CD8-positive, alpha-beta memory T cell (primary cell): ENCODE measurements around the gene CSNK1A1L. TPM values are rescaled to one million over a fixed set of nuclear protein-coding genes. Genes with fewer than 3 reads are reported as not detected.

Experiments used
- CTCF ChIA-PET: fragments of 350-600 bp; sonication (Branson Sonifier 250); formaldehyde crosslinking; loops from one replicate; lab custom pipeline; 2021; ENCODE audit warnings: antibody characterized with exemption; lab: Charles Lee
- POLR2A ChIA-PET: fragments of 350-600 bp; sonication (Branson Sonifier 250); formaldehyde crosslinking; loops from one replicate; lab custom pipeline; 2021; ENCODE audit warnings: antibody characterized with exemption; lab: Charles Lee
- DNase-seq, 5 donors: peaks; one replicate each; pipeline versions ENCODE4 v3.0.0 to v3.0.0-alpha.2; 2020 to 2022; ENCODE audit warnings: mixed read lengths in 1 of 5
- H3K27ac ChIP-seq: one replicate; pipeline ENCODE4 v1.7.0; 2013; ENCODE audit warnings: low read depth, mild to moderate bottlenecking, low read length, moderate library complexity
- H3K27me3 ChIP-seq: 2 replicates; pipeline ENCODE4 v1.7.0; 2013; ENCODE audit warnings: low read length, mild to moderate bottlenecking; ENCODE audit not compliant: insufficient read depth, poor library complexity, severe bottlenecking
- H3K36me3 ChIP-seq: 2 replicates; pipeline ENCODE4 v1.7.0; 2013; ENCODE audit warnings: mild to moderate bottlenecking, low read length, moderate library complexity; ENCODE audit not compliant: insufficient read depth
- H3K4me1 ChIP-seq: 2 replicates; pipeline ENCODE4 v1.7.0; 2013; ENCODE audit warnings: mild to moderate bottlenecking, low read length, moderate library complexity; ENCODE audit not compliant: insufficient read depth
- H3K4me3 ChIP-seq: 2 replicates; pipeline ENCODE4 v1.7.0; 2013; ENCODE audit warnings: mild to moderate bottlenecking, low read length
- H3K9me3 ChIP-seq: 2 replicates; pipeline ENCODE4 v1.7.0; 2013; ENCODE audit warnings: mild to moderate bottlenecking, low read length
- H3K27ac Mint-ChIP-seq, 8 donors: one replicate each; pipeline ENCODE4 v1.8.0; 2020 to 2021; ENCODE audit warnings: mixed read lengths in 8 of 8, mild to moderate bottlenecking in 6 of 8, inconsistent platforms in 3 of 8, moderate library complexity in 3 of 8
- H3K27me3 Mint-ChIP-seq, 2 donors: one replicate each; pipeline ENCODE4 v1.8.0; 2020 to 2021; ENCODE audit warnings: mixed read lengths in 2 of 2, mild to moderate bottlenecking in 1 of 2, moderate library complexity in 1 of 2
- H3K36me3 Mint-ChIP-seq, 3 donors: one replicate each; pipeline ENCODE4 v1.8.0; 2020 to 2021; ENCODE audit warnings: mixed read lengths in 3 of 3, inconsistent platforms in 1 of 3, mild to moderate bottlenecking in 1 of 3
- H3K4me1 Mint-ChIP-seq, 3 donors: one replicate each; pipeline ENCODE4 v1.8.0; 2020 to 2021; ENCODE audit warnings: mixed read lengths in 3 of 3, inconsistent platforms in 1 of 3, mild to moderate bottlenecking in 1 of 3
- H3K4me3 Mint-ChIP-seq, 7 donors: one replicate each; pipeline ENCODE4 v1.8.0; 2020 to 2021; ENCODE audit warnings: mixed read lengths in 7 of 7, mild to moderate bottlenecking in 6 of 7, moderate library complexity in 4 of 7, inconsistent platforms in 2 of 7
- H3K9me3 Mint-ChIP-seq, 5 donors: one replicate each; pipeline ENCODE4 v1.8.0; 2020 to 2022; ENCODE audit warnings: mixed read lengths in 5 of 5, mild to moderate bottlenecking in 3 of 5, moderate library complexity in 2 of 5, inconsistent platforms in 1 of 5
- polyA plus RNA-seq: library from polyadenylated mRNA; unstranded; fragments of 300-500 nt; fragmentation: Illumina TruSeq; gene quantifications from one replicate; pipeline ENCODE4 v1.2.3, GENCODE V29; 2021
- total RNA-seq, 2 experiments: library from RNA; stranded (reverse); gene quantifications; one replicate each; pipeline ENCODE4 v1.2.3, GENCODE V29; 2021

Gene CSNK1A1L
- total and polyA plus RNA-seq, 3 experiments from 2014 or later = not detected

DNA sequence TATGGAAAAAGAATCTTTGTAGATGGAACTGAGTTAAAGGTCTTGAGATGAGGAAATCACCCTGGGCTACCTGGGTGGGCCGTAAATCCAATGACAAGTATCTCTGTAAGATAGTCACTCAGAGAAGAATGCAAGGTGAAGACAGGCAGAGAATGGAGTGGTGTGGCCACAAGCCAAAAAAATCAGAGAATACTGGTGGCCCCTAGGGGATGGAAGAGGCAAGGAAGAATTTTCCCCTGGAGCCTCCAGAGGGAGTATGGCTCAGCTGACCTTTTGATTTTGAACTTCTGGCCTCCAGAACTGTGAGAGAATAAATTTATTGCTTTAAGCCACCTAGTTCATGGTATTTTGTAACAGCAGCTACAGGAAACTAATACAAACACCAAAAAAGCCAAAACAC, 32.7 kb upstream of the CSNK1A1L start:
- no peak for DNase-seq

DNA sequence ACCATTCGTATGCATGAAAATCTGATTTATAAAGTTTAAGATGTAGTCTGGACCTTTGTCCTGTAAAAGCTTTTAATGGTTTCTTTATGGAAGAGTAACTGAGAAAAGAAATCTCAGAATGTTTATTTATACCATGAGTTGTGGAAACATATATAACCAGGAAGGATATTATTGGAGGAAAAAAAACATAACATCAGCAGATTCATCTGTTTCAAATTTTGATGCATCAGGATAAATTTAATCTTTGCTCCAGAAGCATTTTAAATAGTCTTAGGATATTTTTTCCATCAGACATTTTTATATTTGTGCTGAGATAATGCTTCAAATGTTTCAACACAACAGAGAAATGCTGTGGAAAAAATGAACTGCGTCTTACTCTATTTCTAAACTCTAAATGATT, 31.2 kb upstream of the CSNK1A1L start:
- no peak overlapping the region for H3K4me3 Mint-ChIP-seq
- H3K36me3 ChIP-seq = no peaks in the 10 kb centered on the region
- H3K4me1 Mint-ChIP-seq = no peaks in the 10 kb centered on the region
- CTCF ChIA-PET = no interaction called here
- H3K27ac ChIP-seq = no peak overlapping the region
- H3K36me3 Mint-ChIP-seq = no peaks in the 10 kb centered on the region
- H3K27ac Mint-ChIP-seq = no peak overlapping the region
- no peaks in the 10 kb centered on the region for H3K4me1 ChIP-seq
- no peaks in the 10 kb centered on the region for H3K27me3 ChIP-seq
- POLR2A ChIA-PET = no interaction called here
- H3K9me3 ChIP-seq = no peaks in the 10 kb centered on the region
- no peak for DNase-seq
- peaks cover 0 to 5% (median 0%) of the 10 kb centered on the region in 5 donors for H3K9me3 Mint-ChIP-seq
- H3K27me3 Mint-ChIP-seq = no peaks in the 10 kb centered on the region
- H3K4me3 ChIP-seq = no peak overlapping the region

More for the DNA sequence above, 32.7 kb upstream of the CSNK1A1L start:
- no peaks in the 10 kb centered on the region for H3K4me1 Mint-ChIP-seq
- POLR2A ChIA-PET = no interaction called here
- Histone ChIP-seq H3K36me3 (no peaks in the 10 kb centered on the region), H3K27ac (no peak overlapping the region), H3K9me3 (no peaks in the 10 kb centered on the region), H3K27me3 (no peaks in the 10 kb centered on the region), H3K4me3 (no peak overlapping the region), H3K4me1 (no peaks in the 10 kb centered on the region)
- H3K36me3 Mint-ChIP-seq = no peaks in the 10 kb centered on the region
- no peaks in the 10 kb centered on the region for H3K27me3 Mint-ChIP-seq
- peaks cover 0 to 5% (median 0%) of the 10 kb centered on the region in 5 donors for H3K9me3 Mint-ChIP-seq
- no peak overlapping the region for H3K4me3 Mint-ChIP-seq
- CTCF ChIA-PET = no interaction called here
- H3K27ac Mint-ChIP-seq = no peak overlapping the region

DNA sequence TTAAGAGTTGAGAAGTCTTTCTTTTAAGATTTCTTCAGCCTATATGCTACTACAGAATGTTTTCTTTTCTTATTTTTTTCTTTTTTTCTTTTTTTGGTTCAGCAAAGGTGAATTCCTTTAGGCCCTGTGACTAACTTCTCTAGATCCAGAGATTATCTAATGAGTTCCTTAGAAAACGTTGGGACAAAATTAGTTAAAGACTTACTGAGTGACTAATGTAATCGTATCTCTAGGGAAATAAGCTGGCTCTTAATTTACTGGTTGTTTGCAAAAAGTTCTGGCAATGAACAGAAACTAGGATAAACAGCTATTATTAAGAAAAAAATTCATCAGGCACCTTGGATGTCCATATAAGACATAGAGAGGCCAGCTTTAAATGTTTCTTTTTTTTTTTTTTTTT, 30.7 kb upstream of the CSNK1A1L start:
- Histone ChIP-seq H3K4me3 (no peak overlapping the region), H3K9me3 (no peaks in the 10 kb centered on the region), H3K36me3 (no peaks in the 10 kb centered on the region), H3K27me3 (no peaks in the 10 kb centered on the region), H3K27ac (no peak overlapping the region), H3K4me1 (no peaks in the 10 kb centered on the region)
- Mint-ChIP-seq H3K9me3 (peaks cover 0 to 5% (median 0%) of the 10 kb centered on the region in 5 donors), H3K27me3 (no peaks in the 10 kb centered on the region), H3K4me1 (no peaks in the 10 kb centered on the region), H3K27ac (no peak overlapping the region), H3K4me3 (no peak overlapping the region), H3K36me3 (no peaks in the 10 kb centered on the region)
- POLR2A ChIA-PET = no interaction called here
- DNase-seq = no peak
- CTCF ChIA-PET = no interaction called here

DNA sequence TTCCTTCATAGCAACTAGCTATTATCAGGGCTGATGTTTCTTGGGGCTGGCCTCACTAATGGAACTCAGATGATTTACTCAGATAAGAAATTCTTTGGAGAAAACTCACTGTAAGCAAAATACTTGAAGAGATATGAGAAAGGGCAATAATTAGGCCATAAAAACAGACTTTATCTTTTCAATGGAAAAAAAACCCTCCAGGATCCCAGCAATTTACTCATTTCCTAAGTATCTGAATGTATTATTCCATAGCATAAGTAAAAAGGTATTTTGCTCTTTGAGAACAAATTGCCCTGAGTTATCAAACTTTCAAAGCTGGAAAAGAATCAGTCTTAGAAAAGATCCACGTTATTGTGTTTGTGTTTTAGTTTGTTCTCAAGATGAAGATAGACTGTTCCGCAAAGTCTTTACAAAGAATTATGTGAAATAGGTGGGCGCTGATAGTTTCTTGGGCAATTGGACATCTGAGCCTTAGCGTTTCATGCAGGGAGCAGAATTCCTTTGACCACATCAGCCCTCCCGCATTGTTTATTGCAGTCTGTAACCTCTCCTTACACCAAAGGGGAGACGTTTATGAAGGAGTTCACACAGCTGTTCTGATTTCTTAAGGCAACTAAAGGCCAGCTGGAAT, 29.1 kb upstream of the CSNK1A1L start:
- H3K4me1 Mint-ChIP-seq = no peaks in the 10 kb centered on the region
- no peak overlapping the region for H3K27ac ChIP-seq
- no peaks in the 10 kb centered on the region for H3K36me3 Mint-ChIP-seq
- no peaks in the 10 kb centered on the region for H3K27me3 Mint-ChIP-seq
- POLR2A ChIA-PET = no interaction called here
- H3K4me3 ChIP-seq = no peak overlapping the region
- no peaks in the 10 kb centered on the region for H3K27me3 ChIP-seq
- peaks cover 0 to 2% (median 0%) of the 10 kb centered on the region in 5 donors for H3K9me3 Mint-ChIP-seq
- H3K27ac Mint-ChIP-seq = no peak overlapping the region
- H3K36me3 ChIP-seq = no peaks in the 10 kb centered on the region
- no peak for DNase-seq
- no peaks in the 10 kb centered on the region for H3K4me1 ChIP-seq
- H3K4me3 Mint-ChIP-seq = no peak overlapping the region
- no peaks in the 10 kb centered on the region for H3K9me3 ChIP-seq
- CTCF ChIA-PET = no interaction called here

DNA sequence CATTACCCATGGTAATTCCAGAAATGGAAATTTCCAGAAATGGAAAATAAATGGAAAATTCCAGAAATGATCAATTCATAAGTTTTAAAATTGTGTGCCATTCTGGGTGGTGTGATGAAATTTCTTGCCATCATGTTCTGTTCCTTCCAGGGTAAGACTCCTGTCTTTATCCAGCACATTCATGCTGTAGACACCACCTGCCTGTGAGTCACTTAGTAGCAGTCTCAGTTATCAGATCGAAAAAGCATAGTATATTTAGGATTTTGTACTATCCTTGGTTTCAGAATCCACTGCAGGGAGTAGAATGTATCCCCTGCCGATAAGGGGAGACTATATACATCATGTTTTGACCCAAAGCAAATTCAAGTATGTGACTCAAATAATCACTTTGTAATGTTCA, 26.7 kb upstream of the CSNK1A1L start:
- Histone ChIP-seq H3K9me3 (no peaks in the 10 kb centered on the region), H3K4me3 (no peak overlapping the region), H3K36me3 (no peaks in the 10 kb centered on the region), H3K27ac (no peak overlapping the region), H3K4me1 (no peaks in the 10 kb centered on the region), H3K27me3 (no peaks in the 10 kb centered on the region)
- Mint-ChIP-seq H3K27me3 (peaks cover 0 to 4% of the 10 kb centered on the region in 2 donors), H3K9me3 (no peaks in the 10 kb centered on the region), H3K4me3 (no peak overlapping the region), H3K36me3 (no peaks in the 10 kb centered on the region), H3K4me1 (no peaks in the 10 kb centered on the region), H3K27ac (no peak overlapping the region)
- ChIA-PET POLR2A (no interaction called here), CTCF (no interaction called here)
- DNase-seq = no peak

DNA sequence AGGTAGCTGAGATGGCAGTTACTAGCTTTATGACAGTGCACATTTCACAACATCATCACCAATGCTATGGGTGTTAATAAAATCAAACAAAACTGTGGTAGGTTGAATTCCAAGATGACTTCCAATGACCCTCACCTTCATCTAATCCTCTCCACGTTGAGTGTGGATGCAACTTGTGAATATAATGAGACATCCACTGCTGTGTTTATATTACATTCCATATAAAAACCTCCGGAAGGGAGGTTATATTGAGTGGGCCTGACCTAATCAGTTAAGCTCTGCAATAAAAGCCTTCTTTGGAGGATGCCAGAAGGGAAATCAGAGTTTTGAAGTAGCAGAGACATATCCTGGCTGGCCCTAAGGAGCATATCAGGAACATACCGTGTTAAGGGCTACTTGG, 25.6 kb upstream of the CSNK1A1L start:
- Mint-ChIP-seq H3K9me3 (no peaks in the 10 kb centered on the region), H3K4me3 (no peak overlapping the region), H3K27ac (no peak overlapping the region), H3K4me1 (no peaks in the 10 kb centered on the region), H3K36me3 (no peaks in the 10 kb centered on the region), H3K27me3 (peaks cover 0 to 4% of the 10 kb centered on the region in 2 donors)
- Histone ChIP-seq H3K27ac (no peak overlapping the region), H3K36me3 (no peaks in the 10 kb centered on the region), H3K27me3 (no peaks in the 10 kb centered on the region), H3K4me3 (no peak overlapping the region), H3K4me1 (no peaks in the 10 kb centered on the region), H3K9me3 (no peaks in the 10 kb centered on the region)
- ChIA-PET CTCF (no interaction called here), POLR2A (no interaction called here)
- DNase-seq = no peak

DNA sequence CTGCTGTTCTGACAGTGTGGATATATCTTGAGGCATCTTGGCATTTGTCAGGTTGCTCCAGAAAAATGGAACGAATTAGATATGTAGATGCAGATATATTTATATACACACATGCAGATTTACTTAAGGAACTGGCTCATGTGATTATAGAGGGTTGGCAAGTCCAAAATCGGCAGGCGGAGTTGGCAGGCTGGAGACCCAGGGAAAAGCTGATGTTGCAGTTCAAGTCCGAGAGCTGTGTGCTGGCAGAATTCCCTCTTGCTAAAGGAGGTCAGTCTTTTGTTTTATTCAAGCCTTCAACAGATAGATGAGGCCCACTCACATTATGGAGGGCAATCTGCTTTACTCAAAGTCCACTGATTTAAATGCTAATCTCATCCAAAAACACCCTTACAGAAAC, 24.4 kb upstream of the CSNK1A1L start:
- Histone ChIP-seq H3K27me3 (no peaks in the 10 kb centered on the region), H3K27ac (no peak overlapping the region), H3K36me3 (no peaks in the 10 kb centered on the region), H3K9me3 (no peaks in the 10 kb centered on the region), H3K4me3 (no peak overlapping the region), H3K4me1 (no peaks in the 10 kb centered on the region)
- Mint-ChIP-seq H3K9me3 (no peaks in the 10 kb centered on the region), H3K4me3 (no peak overlapping the region), H3K36me3 (no peaks in the 10 kb centered on the region), H3K4me1 (no peaks in the 10 kb centered on the region), H3K27ac (no peak overlapping the region), H3K27me3 (peaks cover 0 to 4% of the 10 kb centered on the region in 2 donors)
- no peak for DNase-seq
- ChIA-PET CTCF (no interaction called here), POLR2A (no interaction called here)

DNA sequence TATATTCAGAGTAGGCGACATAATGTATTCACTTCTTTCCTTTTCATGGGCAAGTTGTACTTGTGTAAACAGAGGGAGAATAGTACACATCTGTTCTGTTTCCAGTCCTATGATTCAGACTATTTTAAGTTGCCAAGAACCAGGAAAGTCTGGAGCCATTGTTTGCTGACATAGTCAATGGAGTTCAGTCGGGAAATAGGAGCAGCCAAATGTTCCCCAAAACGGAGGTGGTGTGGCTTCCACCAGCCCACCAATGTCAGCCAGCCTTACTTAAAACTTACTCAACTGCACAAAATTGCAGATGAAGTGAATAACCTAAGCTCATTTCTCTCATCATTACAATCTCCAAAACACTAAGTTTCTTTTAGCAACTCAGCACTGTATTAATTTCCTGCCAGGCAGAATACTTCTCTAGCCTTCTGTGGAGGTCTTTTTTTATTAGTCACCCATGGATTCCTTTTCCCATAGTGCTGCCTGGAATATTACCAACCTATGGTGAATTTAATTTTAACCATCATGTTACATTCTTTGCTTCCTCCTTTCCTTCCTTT, 22.3 kb upstream of the CSNK1A1L start:
- Histone ChIP-seq H3K4me1 (no peaks in the 10 kb centered on the region), H3K36me3 (no peaks in the 10 kb centered on the region), H3K4me3 (no peak overlapping the region), H3K27ac (no peak overlapping the region), H3K9me3 (no peaks in the 10 kb centered on the region), H3K27me3 (no peaks in the 10 kb centered on the region)
- ChIA-PET POLR2A (no interaction called here), CTCF (no interaction called here)
- no peaks in the 10 kb centered on the region for H3K4me1 Mint-ChIP-seq
- DNase-seq = no peak
- H3K4me3 Mint-ChIP-seq = no peak overlapping the region
- H3K9me3 Mint-ChIP-seq = no peaks in the 10 kb centered on the region
- H3K36me3 Mint-ChIP-seq = no peaks in the 10 kb centered on the region
- H3K27me3 Mint-ChIP-seq = peaks cover under 1 to 4% of the 10 kb centered on the region in 2 donors
- H3K27ac Mint-ChIP-seq = no peak overlapping the region
